ENCODE results near the gene FBXL13. TPM values are rescaled to one million over a fixed set of nuclear protein-coding genes. Genes with fewer than 3 reads are reported as not detected.
"Not testable (repeated sequence)": the region's sequence is repeated elsewhere in the genome, so short reads cannot be mapped to it uniquely, and the experiment has no call there.

FBXL13 gene
- total RNA-seq, 1 donor from 2014 or later = 2.1 TPM

GRCh38 chr7:103106005-103106702, 31.6 kb upstream of the FBXL13 start:
- Mint-ChIP-seq H3K27me3 (ENCODE audit: low read depth) (no peaks in the 10 kb centered on the region), H3K27ac (ENCODE audit: unreplicated experiment) (peak overlapping the region; percentile 79), H3K4me3 (peak overlapping the region; percentile 40), H3K4me1 (peaks cover 23% of the 10 kb centered on the region), H3K9me3 (peaks cover 9% of the 10 kb centered on the region), H3K36me3 (ENCODE audit: low read depth) (peaks cover 37% of the 10 kb centered on the region)
- peak; percentile 46 for DNase-seq (ENCODE audit: low read depth, low spot score)
- TF ChIP-seq CTCF (conservative IDR thresholded peaks at IDR 0.05) = no peak

GRCh38 chr7:103101543-103101942, 26.9 kb upstream of the FBXL13 start:
- no peak for TF ChIP-seq CTCF (conservative IDR thresholded peaks at IDR 0.05)
- H3K27me3 Mint-ChIP-seq (ENCODE audit: low read depth) = no peaks in the 10 kb centered on the region
- H3K9me3 Mint-ChIP-seq = no peaks in the 10 kb centered on the region
- peaks cover 12% of the 10 kb centered on the region for H3K4me1 Mint-ChIP-seq
- no peak for DNase-seq (ENCODE audit: low read depth, low spot score)
- no peak overlapping the region for H3K4me3 Mint-ChIP-seq
- H3K36me3 Mint-ChIP-seq (ENCODE audit: low read depth) = peaks cover 6% of the 10 kb centered on the region
- H3K27ac Mint-ChIP-seq (ENCODE audit: unreplicated experiment) = no peak overlapping the region

GRCh38 chr7:103100348-103100747, 25.8 kb upstream of the FBXL13 start:
- Mint-ChIP-seq H3K36me3 (ENCODE audit: low read depth) (peaks cover 9% of the 10 kb centered on the region), H3K27me3 (ENCODE audit: low read depth) (no peaks in the 10 kb centered on the region), H3K4me1 (peaks cover 1% of the 10 kb centered on the region), H3K27ac (ENCODE audit: unreplicated experiment) (no peak overlapping the region), H3K4me3 (no peak overlapping the region), H3K9me3 (no peaks in the 10 kb centered on the region)
- DNase-seq (ENCODE audit: low read depth, low spot score) = no peak
- TF ChIP-seq CTCF (conservative IDR thresholded peaks at IDR 0.05) = no peak

GRCh38 chr7:103097041-103097440, 22.4 kb upstream of the FBXL13 start:
- H3K9me3 Mint-ChIP-seq = no peaks in the 10 kb centered on the region
- no peak for DNase-seq (ENCODE audit: low read depth, low spot score)
- H3K27ac Mint-ChIP-seq (ENCODE audit: unreplicated experiment) = no peak overlapping the region
- no peak for TF ChIP-seq CTCF (conservative IDR thresholded peaks at IDR 0.05)
- peaks cover 5% of the 10 kb centered on the region for H3K36me3 Mint-ChIP-seq (ENCODE audit: low read depth)
- no peak overlapping the region for H3K4me3 Mint-ChIP-seq
- no peaks in the 10 kb centered on the region for H3K27me3 Mint-ChIP-seq (ENCODE audit: low read depth)
- peaks cover 5% of the 10 kb centered on the region for H3K4me1 Mint-ChIP-seq

GRCh38 chr7:103095558-103095957, 21.0 kb upstream of the FBXL13 start:
- not testable (repeated sequence) for H3K9me3 Mint-ChIP-seq; H3K4me3 Mint-ChIP-seq; H3K27ac Mint-ChIP-seq (ENCODE audit: unreplicated experiment); H3K36me3 Mint-ChIP-seq (ENCODE audit: low read depth); H3K4me1 Mint-ChIP-seq; DNase-seq (ENCODE audit: low read depth, low spot score); H3K27me3 Mint-ChIP-seq (ENCODE audit: low read depth)

GRCh38 chr7:103094102-103094501, 19.5 kb upstream of the FBXL13 start:
- H3K27me3 Mint-ChIP-seq (ENCODE audit: low read depth) = no peaks in the 10 kb centered on the region
- no peak overlapping the region for H3K4me3 Mint-ChIP-seq
- DNase-seq (ENCODE audit: low read depth, low spot score) = no peak
- peaks cover 5% of the 10 kb centered on the region for H3K4me1 Mint-ChIP-seq
- H3K36me3 Mint-ChIP-seq (ENCODE audit: low read depth) = peaks cover 10% of the 10 kb centered on the region
- no peak overlapping the region for H3K27ac Mint-ChIP-seq (ENCODE audit: unreplicated experiment)
- H3K9me3 Mint-ChIP-seq = no peaks in the 10 kb centered on the region
- TF ChIP-seq CTCF (conservative IDR thresholded peaks at IDR 0.05) = peak; percentile 48
